ENCODE results near the gene PER1.

PER1 gene

DNA sequence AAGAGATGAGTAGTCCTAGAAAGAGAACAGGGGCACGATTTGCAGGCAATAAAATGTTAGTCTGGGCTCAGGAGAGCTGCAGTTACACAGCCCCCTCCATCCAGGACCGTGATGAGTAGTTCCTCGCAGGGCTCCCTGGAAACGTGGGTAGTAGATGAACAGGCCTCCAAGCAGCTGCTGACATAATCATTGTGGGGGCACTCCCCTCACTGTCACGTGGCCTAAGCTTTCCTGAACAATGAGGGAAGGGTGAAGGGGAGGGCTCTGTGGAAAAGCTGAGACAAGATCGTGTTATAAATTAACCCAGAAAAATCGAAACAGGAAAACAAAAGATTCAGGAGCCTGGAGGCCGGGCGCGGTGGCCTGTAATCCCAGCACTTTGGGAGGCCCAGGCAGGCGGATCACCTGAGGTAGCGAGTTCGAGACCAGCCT, 1.3 kb upstream of the PER1 start:
- peak; percentile 81 for DNase-seq

DNA sequence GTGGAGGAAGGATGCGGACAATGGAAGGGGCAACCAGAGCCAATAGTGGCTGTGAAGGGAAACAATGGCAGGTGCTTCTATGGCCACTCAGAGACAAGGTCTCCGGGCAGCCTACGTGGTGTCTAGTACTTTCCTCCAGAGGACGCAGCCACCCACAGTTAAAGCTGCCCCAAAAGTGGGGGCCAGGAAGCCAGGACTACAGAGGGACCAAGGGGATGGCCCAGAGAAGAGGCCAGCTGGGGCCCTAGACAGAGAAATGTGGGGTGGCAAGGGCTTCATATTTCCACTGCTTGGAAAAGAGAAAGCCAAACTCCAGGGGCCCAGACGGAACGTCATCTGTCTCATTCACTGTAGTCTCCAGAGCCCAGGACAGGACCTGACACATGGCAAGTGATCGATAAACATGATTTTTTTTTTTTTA, 837 bp upstream of the PER1 start:
- no peak for DNase-seq

DNA sequence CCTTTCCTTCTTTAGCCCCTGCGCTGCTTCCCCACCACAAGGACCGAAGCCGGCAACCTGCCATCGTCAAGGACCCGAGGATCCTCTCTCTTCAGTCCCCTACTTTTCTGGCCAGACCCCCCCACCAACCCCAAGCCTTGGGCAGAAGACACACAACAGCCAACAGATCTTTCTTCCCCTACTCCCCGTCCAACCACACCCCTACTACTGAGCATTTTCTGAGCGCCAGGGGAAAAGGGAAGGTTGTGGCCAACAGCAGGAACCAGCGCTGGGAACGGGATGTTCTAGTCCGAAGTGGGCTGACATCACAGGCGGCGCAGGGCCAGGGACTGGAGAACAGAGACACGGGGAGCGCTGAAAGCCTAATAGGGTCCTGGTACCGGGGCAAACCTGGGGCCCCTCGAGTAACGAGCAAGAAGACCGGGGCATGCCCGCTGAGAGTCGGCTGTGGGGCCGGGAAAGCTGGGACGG, 528 bp downstream of the PER1 start:
- DNase-seq = peak; percentile 54

DNA sequence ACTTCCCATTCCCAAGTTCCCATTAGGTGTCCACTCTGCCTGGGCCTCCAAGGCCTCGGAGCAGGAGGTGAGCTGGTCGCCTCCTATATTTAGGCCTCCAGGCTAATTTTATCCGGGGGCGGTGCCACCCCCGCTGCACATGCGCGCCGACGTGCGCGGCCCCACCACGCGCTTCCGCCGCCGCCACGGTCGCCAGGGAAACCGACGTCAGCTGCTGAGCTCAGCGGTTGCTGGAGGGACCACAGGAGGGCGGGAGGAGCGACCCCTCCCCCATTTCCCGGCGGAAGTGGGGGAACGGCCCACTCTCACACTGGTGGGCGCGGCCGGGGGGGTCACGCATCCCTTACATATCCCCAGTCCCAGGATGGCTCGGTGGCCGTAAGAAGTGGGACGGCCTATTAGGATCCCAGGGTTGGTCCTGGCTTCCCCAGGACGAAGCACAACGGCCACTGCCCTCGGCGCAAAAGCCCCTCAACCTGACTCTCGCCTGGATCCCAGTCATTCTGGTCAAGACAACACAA, 1.0 kb downstream of the PER1 start:
- DNase-seq = peak; percentile 89

DNA sequence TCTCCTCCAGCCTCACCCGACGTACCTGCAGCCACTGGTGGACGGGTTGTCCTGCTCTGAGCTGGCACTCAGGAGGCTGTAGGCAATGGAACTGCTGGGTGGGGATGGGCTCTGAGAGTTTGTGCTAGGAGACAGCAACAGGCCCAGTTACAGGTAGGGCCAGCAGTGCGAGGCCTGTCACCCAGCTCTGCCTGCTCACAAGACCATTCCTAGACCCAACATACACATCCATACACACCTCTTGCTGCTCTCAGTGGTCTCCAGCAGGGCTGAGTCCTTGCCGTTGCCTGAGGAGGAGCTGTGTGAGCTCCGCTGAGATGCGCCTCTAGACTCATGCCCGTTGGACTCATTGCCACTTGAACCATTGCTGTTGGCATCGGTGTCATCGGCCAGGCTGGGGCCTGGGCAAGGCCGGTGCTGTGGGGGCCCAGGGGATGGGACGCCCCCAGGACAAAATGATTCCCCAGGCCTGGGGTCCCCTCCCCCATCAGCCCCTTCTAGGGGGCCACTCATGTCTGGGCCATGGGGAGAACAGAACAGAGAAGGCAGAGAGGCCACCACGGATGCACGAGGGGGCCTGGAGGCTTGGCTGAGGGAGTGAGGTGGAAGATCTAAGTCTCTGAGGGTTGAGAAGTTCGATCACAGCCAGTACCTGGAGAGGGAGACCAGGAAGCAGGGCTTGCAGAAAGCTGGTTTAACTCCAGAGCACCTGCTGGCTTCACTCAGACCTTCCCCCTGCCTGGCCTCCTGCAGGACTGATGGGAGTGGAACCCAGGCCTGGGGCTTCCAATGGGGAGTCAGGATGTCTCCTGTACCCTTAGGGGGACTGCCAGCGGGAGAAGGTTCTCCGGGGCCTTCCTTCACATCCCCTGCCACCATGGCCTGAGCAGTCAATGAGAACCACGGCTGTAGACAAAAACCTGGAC, 1.7 kb downstream of the PER1 start:
- DNase-seq = no peak

DNA sequence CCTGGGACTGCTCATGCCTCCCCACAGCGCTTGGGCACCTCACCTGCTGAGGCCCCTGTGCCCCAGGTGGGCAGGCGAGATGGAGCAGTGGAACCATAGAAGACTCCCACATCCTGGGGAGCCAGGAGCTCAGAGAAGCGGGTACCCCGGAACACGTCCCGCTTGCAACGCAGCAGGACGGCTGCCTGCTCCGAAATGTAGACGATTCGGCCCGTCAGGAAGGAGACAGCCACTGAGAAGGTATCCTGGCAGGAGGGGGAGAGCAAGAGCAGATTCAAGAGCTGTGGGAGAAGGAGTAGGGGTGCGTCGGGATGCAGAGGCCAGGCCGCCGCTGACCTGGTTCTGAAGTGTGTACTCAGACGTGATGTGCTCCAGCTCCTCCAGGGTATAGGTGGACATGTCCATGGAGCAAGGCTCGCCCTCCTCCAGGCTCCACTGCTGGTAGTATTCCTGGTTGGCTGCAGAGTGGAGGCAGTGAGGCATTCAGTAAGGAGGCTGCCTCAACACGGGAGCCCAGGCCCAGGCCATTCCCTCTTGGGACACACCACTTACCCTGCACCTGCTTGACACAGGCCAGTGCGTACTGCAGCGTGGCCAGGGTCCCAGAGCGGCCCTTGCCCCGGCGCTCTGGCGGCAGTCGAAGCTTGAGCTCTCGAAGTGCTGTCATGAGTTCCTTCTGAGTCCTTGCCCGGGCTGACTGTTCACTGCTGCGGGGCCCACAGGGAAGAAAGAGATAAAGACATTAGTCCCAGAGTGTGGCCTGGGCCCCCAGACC, 2.6 kb downstream of the PER1 start:
- DNase-seq = no peak

DNA sequence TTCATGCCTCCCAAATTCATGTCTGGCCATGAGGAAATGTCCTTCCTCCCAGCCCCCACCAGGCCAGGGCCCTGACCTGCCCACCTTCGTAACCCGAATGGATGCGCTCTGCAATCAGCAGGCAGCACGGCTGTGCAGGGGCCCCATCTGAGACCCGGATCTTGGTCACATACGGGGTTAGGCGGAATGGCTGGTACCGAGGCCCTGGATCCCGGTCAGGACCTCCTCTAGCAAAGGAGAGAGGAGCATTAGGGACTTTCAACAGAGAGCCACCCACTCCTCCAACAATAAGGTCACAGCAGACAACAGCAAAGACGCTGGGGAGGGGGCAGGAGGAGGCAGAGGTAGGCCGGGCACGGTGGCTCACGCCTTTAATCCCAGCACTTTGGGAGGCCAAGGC, 3.6 kb downstream of the PER1 start:
- no peak for DNase-seq

DNA sequence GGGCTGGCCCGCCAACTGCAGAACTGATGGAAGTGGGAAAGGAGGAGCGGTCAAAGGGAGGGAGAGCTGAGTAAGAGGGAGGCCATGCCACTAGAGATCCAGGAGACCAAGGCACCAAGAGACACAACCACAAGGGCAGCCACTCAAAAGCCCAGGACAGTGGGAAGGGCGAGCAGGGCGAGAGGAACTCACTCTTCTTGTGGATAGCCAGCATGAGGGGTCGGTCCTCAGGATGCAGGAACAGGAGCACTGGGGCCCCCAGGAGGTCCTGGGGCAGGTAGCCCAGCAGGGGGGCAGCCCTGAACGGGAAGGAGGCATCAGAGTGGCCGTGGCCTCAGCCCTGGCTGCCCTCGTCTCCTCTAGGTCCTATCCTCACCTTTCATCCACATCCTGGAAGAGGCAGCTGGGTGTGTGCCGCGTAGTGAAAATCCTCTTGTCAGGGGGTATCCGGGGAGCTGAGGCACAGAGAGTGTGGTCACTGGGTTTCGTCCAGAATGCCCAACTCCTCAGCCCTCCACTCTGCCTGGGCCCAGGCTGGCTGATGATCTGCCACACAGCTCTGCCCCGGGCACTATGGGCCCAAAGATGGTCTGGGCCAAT, 4.3 kb downstream of the PER1 start:
- DNase-seq = no peak

DNA sequence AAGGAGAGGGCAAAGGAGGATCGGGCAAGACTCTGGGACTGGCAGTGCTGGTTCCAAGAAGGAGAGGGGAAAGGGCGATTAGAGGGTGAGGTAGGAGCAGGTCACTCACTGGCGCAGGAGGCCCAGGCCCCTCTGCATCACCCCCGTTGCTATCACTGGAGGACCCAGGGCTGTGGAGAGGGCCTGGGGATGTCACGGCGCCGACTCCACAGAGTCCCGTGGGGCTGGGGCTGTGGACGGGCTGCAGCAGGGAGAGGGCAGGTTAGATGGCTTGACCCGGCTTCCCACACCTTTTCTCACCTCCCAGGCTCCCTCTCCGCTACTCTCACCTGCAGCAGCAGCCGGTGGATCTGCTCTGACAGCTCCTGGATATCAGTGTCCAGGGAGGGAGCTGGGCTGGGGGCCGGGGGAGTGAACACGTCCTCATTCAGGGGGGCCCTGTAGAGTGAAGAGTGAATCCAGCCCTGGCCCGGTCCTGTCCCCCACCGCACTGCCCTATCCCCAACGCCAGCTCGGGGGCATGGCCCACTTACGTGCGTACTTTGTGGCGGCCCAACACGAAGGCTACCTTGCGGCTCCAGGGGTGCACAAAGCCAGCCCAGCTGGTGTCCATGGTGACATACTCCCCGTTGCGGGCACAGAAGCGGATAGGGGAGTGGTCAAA, 4.9 kb downstream of the PER1 start:
- no peak for DNase-seq

DNA sequence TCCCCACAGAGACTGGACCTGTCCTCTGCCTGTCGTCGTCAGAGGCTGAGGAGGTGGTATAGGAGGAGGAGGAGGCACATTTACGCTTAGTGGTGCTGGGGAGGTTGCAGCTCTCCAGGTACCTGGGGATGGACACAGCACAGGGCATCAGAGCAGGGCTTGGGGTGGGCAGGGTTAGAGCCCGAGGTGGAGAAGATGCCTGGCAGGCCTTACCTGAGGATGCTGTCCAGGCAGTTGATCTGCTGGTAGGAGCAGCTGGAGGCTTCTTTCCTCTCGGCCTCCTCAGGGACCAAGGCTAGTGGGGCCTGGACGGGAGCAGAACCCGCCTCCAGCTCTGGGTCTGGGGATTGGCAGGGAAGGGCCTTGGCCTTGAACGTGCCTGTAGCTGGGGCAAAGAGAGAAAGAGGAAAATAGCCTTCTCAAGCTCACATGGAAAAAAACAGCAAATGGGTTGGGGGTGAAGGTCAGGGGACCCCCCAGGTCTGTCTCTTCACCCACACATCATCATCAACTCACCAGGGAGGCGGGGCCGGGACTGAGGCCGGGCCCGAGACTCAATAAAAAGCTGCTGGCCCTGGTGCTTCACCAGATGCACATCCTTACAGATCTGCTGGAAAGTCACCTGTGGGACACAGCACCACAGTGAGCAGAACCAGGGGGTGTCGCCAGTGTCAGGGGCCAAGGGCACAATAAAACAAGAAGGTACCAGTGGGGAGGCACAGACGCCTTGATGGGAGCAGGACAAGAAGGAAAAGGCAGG, 5.6 kb downstream of the PER1 start:
- DNase-seq = no peak

DNA sequence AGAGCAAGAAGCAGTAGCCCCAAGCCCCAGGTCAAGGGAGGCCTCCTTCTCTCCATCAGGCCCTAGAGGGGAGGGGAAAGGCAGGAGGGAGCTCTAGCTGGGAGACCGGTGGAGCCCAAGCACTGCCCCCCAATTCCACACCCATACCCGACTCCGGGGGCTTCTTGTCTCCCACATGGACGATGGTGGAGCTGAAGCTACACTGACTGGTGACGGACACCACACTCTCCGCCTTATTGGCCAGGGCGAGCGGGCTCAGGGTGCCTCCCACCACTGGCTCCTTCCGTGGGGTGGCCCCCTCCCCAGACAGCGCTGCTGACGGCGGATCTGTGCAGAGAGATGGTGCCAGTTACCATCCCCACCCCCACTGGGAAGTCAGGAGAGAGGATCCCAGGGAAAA, 6.4 kb downstream of the PER1 start:
- DNase-seq = no peak

DNA sequence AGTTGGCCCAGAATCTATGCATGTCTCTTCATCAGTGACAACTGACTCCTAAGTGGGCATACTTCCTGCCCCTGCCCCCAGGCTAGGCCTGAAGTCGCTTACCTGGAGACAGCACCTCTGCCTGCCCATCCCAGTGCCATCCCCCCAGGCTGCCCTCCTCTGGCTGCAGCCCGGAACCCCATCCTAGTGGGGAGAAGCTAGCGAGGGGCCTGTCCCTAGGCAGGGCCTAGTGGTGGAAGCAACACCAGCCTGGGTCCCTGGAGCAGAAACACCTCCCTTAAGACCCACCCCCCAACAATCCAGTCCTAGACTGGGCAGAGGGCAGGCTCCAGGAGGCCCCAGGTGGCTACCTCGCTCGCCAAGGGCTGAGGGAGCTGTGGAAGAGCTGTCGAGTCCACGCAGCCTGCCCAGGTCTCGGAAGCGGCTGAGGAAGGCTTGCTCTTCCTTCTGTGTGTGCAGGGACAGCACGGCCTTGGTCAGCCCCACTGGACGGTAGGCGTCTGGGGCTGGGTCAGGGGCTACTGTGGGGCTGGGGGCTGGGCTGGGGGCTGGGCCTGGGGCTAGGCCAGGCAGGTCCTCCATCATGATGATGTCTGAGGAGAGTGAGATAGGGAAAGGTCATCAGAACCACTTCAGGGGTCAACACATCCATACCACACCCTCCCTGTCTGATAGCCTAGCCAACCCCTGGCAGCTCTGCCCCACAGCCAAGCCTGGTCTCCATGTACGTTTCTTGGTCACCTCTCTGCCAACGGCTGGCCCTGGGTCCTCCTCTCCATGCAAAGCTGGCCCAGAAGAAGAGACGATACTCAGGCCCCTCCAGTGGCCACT, 7.6 kb downstream of the PER1 start:
- DNase-seq = no peak

DNA sequence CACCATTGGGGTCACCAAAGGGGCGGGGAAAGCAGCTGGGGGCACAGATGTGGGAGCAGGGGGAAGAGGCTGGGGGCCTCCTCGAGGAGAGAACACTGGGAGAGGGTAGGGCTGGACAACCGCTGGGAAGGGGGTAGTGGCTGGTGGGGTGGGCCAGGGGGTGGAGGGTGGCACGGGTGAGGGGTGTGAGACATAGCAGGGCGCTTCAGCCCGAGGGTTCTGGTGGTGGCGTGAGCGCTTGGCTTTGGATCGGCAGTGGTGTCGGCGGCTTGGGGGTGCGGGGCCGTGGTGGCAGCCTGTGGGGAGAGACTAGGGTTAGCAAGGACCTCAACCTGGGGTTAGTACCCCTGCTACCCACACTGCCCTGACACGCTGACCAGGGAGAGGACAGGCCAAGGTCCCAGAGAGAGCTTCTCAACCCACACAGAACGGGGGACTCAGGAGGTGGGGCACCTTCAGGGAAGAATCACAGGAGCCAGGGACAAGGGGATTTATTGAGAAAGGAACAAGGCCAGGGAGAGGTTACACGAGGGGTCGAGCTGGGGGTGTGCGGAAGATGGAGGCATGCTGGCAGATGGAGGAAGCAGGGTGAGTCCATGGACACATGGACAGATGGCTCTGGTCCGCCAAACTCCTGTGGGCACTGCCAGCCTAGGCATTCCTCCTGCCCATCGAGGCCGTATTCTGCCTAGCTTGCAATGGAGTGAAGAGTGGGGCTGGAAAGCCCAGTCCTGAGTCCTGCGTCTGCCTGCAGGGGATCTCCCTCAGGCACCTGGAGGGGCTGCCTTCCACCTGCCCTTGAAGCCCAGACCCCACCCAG, 8.4 kb downstream of the PER1 start:
- DNase-seq = no peak

DNA sequence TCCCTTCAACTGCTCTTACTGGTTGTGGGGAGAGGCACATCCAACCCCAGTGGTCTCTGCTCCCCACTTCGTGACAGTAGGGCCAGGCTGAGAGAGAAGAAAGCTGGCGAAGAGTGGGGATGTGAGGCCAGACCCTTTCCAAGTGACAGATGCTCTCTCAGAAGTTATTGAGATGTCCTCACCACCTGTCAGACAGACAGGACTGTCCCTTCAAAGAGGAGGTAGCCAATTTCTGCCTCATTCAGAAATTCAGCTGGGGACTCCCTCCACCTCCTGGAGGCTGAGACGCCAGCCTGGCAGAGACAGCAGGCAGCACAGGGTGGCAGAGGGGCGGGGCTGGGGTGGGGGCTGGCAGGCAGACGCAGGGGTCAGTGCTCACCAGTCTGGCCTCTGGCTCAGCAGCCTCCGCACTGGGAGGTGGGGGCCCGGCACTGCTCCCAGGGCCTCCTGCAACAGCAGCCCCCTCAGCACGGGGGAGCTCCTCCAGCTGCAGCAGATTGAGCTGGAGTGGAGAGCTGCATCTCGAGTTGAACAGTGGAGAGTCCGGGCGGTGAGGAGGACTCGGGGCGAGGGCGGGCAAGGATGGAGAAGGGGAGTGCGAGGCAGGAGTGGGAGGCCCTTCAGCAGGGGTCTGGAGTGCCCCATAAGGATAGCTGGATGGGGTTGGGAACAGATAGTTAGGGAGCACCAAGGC, 9.2 kb downstream of the PER1 start:
- no peak for DNase-seq

DNA sequence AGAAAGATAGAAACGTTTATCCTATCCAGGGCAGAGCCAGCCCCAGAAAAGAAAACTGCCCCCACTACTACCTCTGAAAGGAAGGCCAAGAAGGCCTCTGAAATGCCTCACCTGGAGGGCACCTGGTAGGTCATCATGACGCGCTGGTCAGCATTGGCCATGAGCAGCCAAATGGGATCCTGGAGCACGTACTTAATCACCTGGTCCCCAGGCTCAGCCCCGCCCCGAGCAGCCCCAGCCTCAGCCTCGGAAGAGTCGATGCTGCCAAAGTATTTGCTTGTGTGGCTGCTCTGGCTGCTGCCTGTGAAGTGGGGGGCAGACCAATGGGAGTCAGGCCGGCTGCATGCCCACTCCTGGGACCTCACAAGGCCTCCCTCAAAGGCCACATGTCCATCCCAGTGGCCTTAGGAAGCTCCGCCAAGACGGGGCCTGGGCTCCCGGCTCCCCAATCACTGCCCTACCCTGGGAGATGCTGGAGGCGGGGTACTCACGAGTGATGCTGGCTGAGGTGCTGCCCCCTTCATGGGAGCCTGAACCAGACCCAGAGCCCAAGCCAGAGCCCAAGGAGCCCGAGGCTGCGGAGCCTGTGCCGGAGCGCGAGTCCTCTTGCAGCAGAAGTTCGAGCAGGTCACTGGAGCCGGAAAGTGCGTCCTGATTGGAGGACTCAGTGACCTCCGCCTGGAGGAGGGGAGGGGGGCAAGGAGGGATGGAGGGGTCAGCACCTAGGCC, 9.9 kb downstream of the PER1 start:
- DNase-seq = no peak

DNA sequence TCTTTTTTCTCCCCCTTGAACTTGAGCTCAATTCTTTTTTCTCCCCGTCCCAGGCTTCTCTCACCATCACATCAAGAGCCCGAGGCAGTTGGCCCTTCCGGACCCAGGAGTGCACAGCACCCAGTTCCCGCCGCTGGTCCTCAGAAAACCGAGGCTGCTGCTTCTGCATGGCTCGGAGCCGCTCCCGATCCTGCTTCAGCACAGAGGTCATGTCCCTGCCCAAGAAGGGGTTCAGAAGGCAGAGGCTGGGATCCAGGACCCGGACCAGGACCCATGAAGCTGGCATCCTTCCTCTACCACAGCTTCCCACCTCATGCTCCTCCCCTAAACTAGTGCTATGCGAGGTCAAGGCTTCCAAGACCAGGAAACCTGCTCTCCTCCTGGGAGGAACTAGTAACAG, 10.5 kb downstream of the PER1 start:
- no peak for DNase-seq

DNA sequence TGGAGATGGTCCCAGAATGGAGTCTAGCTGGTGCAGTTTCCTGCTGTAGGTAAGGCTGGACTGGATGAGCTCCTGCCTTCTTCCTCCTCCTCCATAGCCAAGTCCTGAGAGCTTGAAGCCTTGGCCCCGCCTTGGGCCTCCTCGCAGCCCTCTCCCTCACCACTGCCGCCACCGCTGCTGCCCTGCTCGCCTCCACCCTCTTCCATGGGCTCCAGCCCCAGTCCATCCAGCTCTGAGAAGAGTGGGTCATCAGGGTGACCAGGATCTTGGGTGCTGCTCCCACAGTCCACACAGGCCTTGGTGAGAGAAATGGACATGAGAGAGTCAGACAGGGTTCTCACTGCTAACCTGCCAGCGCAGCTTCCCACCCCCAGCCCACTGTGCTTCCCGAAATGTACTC, 11.2 kb downstream of the PER1 start:
- DNase-seq = no peak

Data from activated CD4-positive, alpha-beta T cell treated with anti-CD3 and anti-CD28 coated beads for 48 hours (primary cell).